ENCODE measurements around the gene SRRM2. TPM values are rescaled to one million over a fixed set of nuclear protein-coding genes. Genes with fewer than 3 reads are reported as not detected.

SRRM2 gene
- total and polyA plus RNA-seq, 9 of the 15 experiments (the other 6 are each of a cell fraction or from before 2014, with no cell fraction given), result 26.7 to 563 (median 81.1) TPM

DNA sequence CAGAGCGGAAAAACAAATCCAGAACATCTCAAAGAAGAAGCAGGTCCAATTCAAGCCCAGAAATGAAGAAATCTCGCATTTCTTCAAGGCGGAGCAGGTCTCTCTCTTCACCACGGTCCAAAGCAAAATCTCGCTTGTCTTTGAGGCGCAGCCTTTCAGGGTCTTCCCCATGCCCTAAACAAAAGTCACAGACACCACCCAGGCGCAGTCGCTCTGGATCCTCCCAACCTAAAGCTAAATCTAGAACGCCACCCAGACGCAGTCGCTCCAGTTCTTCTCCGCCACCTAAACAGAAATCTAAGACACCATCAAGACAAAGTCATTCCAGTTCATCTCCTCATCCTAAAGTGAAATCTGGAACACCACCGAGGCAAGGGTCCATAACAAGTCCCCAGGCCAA is 10.3 kb downstream of the SRRM2 start:
- FAIRE-seq (no peak), DNase-seq (ENCODE audit: extremely low read depth in 1 of 4, low spot score in 3 of 4) (no peak), ATAC-seq (no peak)
- no peaks in the 10 kb centered on the region; the same call in 1 of the 2 replicates for H4K20me1 ChIP-seq (replicated peaks; ENCODE audit: control insufficient read depth, insufficient read depth, low read length)
- no peak overlapping the region for H3K4me2 ChIP-seq (ENCODE audit: insufficient read depth, low read length)
- H3K9me1 ChIP-seq (ENCODE audit: control insufficient read depth, insufficient read depth, low read length), result no peaks in the 10 kb centered on the region
- intact Hi-C loops (cut with micrococcal nuclease), result no loop called here
- H3K79me2 ChIP-seq (ENCODE audit: control insufficient read depth, insufficient read depth, low read length), result peaks cover 99% of the 10 kb centered on the region
- no peak overlapping the region for H2AFZ ChIP-seq (ENCODE audit: low read depth, low read length)
- H3K9me3 ChIP-seq (replicated peaks; ENCODE audit: control insufficient read depth, insufficient read depth, low read depth, low read length), result peaks cover 20% of the 10 kb centered on the region
- no peak overlapping the region for H3K9ac ChIP-seq (ENCODE audit: insufficient read depth in 1 of 2, low read depth in 2 of 2, low read length in 2 of 2)
- ChIA-PET CTCF (ENCODE audit: low intra/inter-chr PET ratio) (no interaction called here), POLR2A (interaction anchor here (0.6 to 9.0 kb wide), 5 partner anchors 9 to 600 kb away, joined by 3 to 96 read pairs (median 5); partner anchors contain the start of gene SRRM2)
- peaks cover 0 to 16% of the 10 kb centered on the region in 2 experiments; a peak in 3 of 5 replicates for H3K4me1 ChIP-seq (replicated peaks in 1 of 2; ENCODE audit: control insufficient read depth in 2 of 2, insufficient read depth in 2 of 2, low read length in 2 of 2)
- H3K36me3 ChIP-seq (ENCODE audit: control insufficient read depth, insufficient read depth, low read length), result peaks cover 100% of the 10 kb centered on the region
- WGBS (ENCODE audit: insufficient coverage, low coverage, missing lambda C conversion rate), result 98% methylated on average over 13 of the region's 13 CpGs
- no peak overlapping the region for H3K27ac ChIP-seq (ENCODE audit: extremely low read depth, low read depth, low read length)
- no peaks in the 10 kb centered on the region for H3K27me3 ChIP-seq (ENCODE audit: control insufficient read depth in 2 of 2, insufficient read depth in 2 of 2, low read length in 2 of 2)
- H3K4me3 ChIP-seq, result no peak overlapping the region
- no TSS peak for BruUV-seq (replicated peaks)
- in situ Hi-C loops (cut with MboI), result no loop called here
- TF ChIP-seq, protein P1, sequence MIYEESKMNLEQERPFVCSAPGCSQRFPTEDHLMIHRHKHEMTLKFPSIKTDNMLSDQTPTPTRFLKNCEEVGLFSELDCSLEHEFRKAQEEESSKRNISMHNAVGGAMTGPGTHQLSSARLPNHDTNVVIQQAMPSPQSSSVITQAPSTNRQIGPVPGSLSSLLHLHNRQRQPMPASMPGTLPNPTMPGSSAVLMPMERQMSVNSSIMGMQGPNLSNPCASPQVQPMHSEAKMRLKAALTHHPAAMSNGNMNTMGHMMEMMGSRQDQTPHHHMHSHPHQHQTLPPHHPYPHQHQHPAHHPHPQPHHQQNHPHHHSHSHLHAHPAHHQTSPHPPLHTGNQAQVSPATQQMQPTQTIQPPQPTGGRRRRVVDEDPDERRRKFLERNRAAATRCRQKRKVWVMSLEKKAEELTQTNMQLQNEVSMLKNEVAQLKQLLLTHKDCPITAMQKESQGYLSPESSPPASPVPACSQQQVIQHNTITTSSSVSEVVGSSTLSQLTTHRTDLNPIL (CRISPR knock-in tag; IDR thresholded peaks at IDR 0.05), result no peak
- no peak for TF ChIP-seq KDM2B (CRISPR knock-in tag; IDR thresholded peaks at IDR 0.05)
- TF ChIP-seq, protein P2, sequence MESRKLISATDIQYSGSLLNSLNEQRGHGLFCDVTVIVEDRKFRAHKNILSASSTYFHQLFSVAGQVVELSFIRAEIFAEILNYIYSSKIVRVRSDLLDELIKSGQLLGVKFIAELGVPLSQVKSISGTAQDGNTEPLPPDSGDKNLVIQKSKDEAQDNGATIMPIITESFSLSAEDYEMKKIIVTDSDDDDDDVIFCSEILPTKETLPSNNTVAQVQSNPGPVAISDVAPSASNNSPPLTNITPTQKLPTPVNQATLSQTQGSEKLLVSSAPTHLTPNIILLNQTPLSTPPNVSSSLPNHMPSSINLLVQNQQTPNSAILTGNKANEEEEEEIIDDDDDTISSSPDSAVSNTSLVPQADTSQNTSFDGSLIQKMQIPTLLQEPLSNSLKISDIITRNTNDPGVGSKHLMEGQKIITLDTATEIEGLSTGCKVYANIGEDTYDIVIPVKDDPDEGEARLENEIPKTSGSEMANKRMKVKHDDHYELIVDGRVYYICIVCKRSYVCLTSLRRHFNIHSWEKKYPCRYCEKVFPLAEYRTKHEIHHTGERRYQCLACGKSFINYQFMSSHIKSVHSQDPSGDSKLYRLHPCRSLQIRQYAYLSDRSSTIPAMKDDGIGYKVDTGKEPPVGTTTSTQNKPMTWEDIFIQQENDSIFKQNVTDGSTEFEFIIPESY (CRISPR knock-in tag; IDR thresholded peaks at IDR 0.05), result no peak
- TF ChIP-seq YY1 (IDR thresholded peaks at IDR 0.05; ENCODE audit: borderline replicate concordance in 1 of 3, control insufficient read depth in 1 of 3, extremely low read depth in 1 of 3, insufficient read depth in 3 of 3, insufficient read length in 1 of 3, insufficient replicate concordance in 2 of 3, low read depth in 1 of 3, low read length in 2 of 3), result no peak
- no peak for TF ChIP-seq HDAC3 (IDR thresholded peaks at IDR 0.05; ENCODE audit: borderline replicate concordance, partially characterized antibody)
- TF ChIP-seq RFX7 (CRISPR knock-in tag; IDR thresholded peaks at IDR 0.05), result no peak
- no peak for TF ChIP-seq NFE2 (IDR thresholded peaks at IDR 0.05; ENCODE audit: low read depth)
- TF ChIP-seq MAFK (IDR thresholded peaks at IDR 0.05; ENCODE audit: low read length), result no peak
- TF ChIP-seq NKRF (IDR thresholded peaks at IDR 0.05; ENCODE audit: borderline replicate concordance), result no peak
- TF ChIP-seq, protein P3, sequence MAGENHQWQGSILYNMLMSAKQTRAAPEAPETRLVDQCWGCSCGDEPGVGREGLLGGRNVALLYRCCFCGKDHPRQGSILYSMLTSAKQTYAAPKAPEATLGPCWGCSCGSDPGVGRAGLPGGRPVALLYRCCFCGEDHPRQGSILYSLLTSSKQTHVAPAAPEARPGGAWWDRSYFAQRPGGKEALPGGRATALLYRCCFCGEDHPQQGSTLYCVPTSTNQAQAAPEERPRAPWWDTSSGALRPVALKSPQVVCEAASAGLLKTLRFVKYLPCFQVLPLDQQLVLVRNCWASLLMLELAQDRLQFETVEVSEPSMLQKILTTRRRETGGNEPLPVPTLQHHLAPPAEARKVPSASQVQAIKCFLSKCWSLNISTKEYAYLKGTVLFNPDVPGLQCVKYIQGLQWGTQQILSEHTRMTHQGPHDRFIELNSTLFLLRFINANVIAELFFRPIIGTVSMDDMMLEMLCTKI (IDR thresholded peaks at IDR 0.05; ENCODE audit: partially characterized antibody), result no peak
- TF ChIP-seq ATF1 (CRISPR knock-in tag; IDR thresholded peaks at IDR 0.05), result no peak
- TF ChIP-seq ATF1 (tag; IDR thresholded peaks at IDR 0.05), result no peak
- TF ChIP-seq, protein P4, sequence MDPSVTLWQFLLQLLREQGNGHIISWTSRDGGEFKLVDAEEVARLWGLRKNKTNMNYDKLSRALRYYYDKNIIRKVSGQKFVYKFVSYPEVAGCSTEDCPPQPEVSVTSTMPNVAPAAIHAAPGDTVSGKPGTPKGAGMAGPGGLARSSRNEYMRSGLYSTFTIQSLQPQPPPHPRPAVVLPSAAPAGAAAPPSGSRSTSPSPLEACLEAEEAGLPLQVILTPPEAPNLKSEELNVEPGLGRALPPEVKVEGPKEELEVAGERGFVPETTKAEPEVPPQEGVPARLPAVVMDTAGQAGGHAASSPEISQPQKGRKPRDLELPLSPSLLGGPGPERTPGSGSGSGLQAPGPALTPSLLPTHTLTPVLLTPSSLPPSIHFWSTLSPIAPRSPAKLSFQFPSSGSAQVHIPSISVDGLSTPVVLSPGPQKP (CRISPR knock-in tag; IDR thresholded peaks at IDR 0.05), result no peak
